ENCODE measurements around the gene GNRH2. TPM values are rescaled to one million over a fixed set of nuclear protein-coding genes. Genes with fewer than 3 reads are reported as not detected.
"Not testable (repeated sequence)": the region's sequence is repeated elsewhere in the genome, so short reads cannot be mapped to it uniquely, and the experiment has no call there.

GNRH2 gene
- total and polyA plus RNA-seq, 3 experiments from 2014 or later = 0.42 to 0.90 TPM; not detected in 1

DNA sequence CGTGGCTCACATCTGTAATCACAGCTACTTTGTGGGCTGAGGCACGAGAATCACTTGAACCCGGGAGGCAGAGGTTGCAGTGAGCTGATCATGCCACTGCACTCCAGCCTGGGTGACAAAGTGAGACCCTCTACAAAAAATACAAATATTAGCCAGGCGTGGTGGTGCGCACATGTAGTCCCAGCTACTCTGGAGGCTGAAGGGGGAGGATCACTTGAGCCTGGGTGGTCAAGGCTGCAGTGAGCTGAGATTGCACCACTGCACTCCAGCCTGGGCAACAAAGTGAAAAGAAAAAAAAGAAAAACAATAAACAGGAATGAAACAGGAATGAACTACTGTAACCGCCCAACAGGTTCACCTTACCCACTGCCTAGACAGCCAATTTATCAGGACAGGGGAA lies 20.7 kb downstream of the GNRH2 start:
- H3K9me3 Mint-ChIP-seq; DNase-seq; H3K4me3 ChIP-seq (ENCODE audit: low read length); H3K27ac ChIP-seq (ENCODE audit: low read depth, low read length); H3K9me3 ChIP-seq (ENCODE audit: low read length); H3K4me1 Mint-ChIP-seq; H3K27me3 Mint-ChIP-seq; CTCF ChIA-PET; H3K27ac Mint-ChIP-seq; H3K4me3 Mint-ChIP-seq; POLR2A ChIA-PET; H3K36me3 Mint-ChIP-seq; H3K36me3 ChIP-seq (ENCODE audit: insufficient read depth, low read length); H3K4me1 ChIP-seq (ENCODE audit: insufficient read depth, low read length); H3K27me3 ChIP-seq (ENCODE audit: insufficient read depth, low read length, poor library complexity, severe bottlenecking): not testable (repeated sequence)

- H3K9me3 Mint-ChIP-seq = no peaks in the 10 kb centered on the region
- no peaks in the 10 kb centered on the region for H3K36me3 ChIP-seq (ENCODE audit: insufficient read depth, low read length)
- no peaks in the 10 kb centered on the region for H3K27me3 ChIP-seq (ENCODE audit: insufficient read depth, low read length, poor library complexity, severe bottlenecking)
- peaks cover 0 to 4% (median 0%) of the 10 kb centered on the region in 3 donors for H3K36me3 Mint-ChIP-seq
- no peak for DNase-seq
- H3K4me3 ChIP-seq (ENCODE audit: low read length) = no peak overlapping the region
- no peaks in the 10 kb centered on the region for H3K9me3 ChIP-seq (ENCODE audit: low read length)
- peaks cover 9 to 17% (median 11%) of the 10 kb centered on the region in 3 donors for H3K4me1 Mint-ChIP-seq
- H3K27ac Mint-ChIP-seq = peak overlapping the region in 2 of 8 donors; percentile 59 to 66
- H3K27me3 Mint-ChIP-seq = no peaks in the 10 kb centered on the region
- POLR2A ChIA-PET = no interaction called here
- no peak overlapping the region for H3K4me3 Mint-ChIP-seq
- H3K27ac ChIP-seq (ENCODE audit: low read depth, low read length) = no peak overlapping the region
- H3K4me1 ChIP-seq (ENCODE audit: insufficient read depth, low read length) = peaks cover 2% of the 10 kb centered on the region
- CTCF ChIA-PET = no interaction called here
These were observed 24.0 kb downstream of the GNRH2 start for GRCh38 chr20:3067139-3068014.

DNA sequence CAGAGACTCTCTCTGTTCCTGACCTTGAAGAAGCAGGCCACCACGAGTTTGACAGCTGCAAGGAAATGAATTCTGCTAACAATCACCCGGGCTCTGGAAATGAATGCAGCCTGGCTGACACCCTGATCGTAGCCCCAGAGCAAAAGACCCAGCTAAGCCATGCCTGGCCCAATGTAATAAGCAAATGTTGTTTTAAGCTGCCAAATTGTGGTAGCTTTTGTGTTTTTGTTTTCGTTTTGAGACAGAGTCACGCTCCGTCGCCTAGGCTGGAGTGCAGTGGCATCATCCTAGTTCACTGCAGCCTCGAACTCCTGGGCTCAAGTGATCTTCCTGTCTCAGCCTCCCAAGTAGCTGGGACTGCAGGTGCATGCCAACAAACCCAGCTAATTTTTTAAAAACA lies 24.7 kb downstream of the GNRH2 start:
- Mint-ChIP-seq H3K27ac (peak overlapping the region in 1 of 8 donors; percentile 66), H3K4me3 (no peak overlapping the region), H3K9me3 (no peaks in the 10 kb centered on the region), H3K4me1 (peaks cover 11 to 20% (median 11%) of the 10 kb centered on the region in 3 donors), H3K36me3 (peaks cover 0 to 4% (median 0%) of the 10 kb centered on the region in 3 donors), H3K27me3 (no peaks in the 10 kb centered on the region)
- Histone ChIP-seq H3K36me3 (ENCODE audit: insufficient read depth, low read length) (no peaks in the 10 kb centered on the region), H3K27me3 (ENCODE audit: insufficient read depth, low read length, poor library complexity, severe bottlenecking) (no peaks in the 10 kb centered on the region), H3K4me3 (ENCODE audit: low read length) (no peak overlapping the region), H3K4me1 (ENCODE audit: insufficient read depth, low read length) (peaks cover 6% of the 10 kb centered on the region), H3K27ac (ENCODE audit: low read depth, low read length) (no peak overlapping the region), H3K9me3 (ENCODE audit: low read length) (no peaks in the 10 kb centered on the region)
- ChIA-PET POLR2A (no interaction called here), CTCF (no interaction called here)
- no peak for DNase-seq

GRCh38 chr20:3068986-3069900 lies 25.8 kb downstream of the GNRH2 start:
- H3K27ac Mint-ChIP-seq = no peak overlapping the region
- H3K9me3 Mint-ChIP-seq = no peaks in the 10 kb centered on the region
- Histone ChIP-seq H3K36me3 (ENCODE audit: insufficient read depth, low read length) (no peaks in the 10 kb centered on the region), H3K27me3 (ENCODE audit: insufficient read depth, low read length, poor library complexity, severe bottlenecking) (no peaks in the 10 kb centered on the region), H3K9me3 (ENCODE audit: low read length) (no peaks in the 10 kb centered on the region), H3K4me3 (ENCODE audit: low read length) (no peak overlapping the region), H3K4me1 (ENCODE audit: insufficient read depth, low read length) (peaks cover 6% of the 10 kb centered on the region), H3K27ac (ENCODE audit: low read depth, low read length) (no peak overlapping the region)
- H3K36me3 Mint-ChIP-seq = peaks cover 0 to 4% (median 0%) of the 10 kb centered on the region in 3 donors
- POLR2A ChIA-PET = no interaction called here
- H3K4me3 Mint-ChIP-seq = no peak overlapping the region
- DNase-seq = peak in 1 of 5 donors; percentile 59
- H3K27me3 Mint-ChIP-seq = no peaks in the 10 kb centered on the region
- CTCF ChIA-PET = interaction anchor here (0.9 to 1.6 kb wide), 7 partner anchors 15 to 179 kb away, joined by 3 to 7 read pairs (median 3); no protein-coding TSS in a partner anchor
- peaks cover 11 to 20% (median 11%) of the 10 kb centered on the region in 3 donors for H3K4me1 Mint-ChIP-seq

- H3K9me3 Mint-ChIP-seq = no peaks in the 10 kb centered on the region
- peak overlapping the region in 6 of 8 donors; percentile 1 to 92 (median 64) for H3K27ac Mint-ChIP-seq
- POLR2A ChIA-PET = no interaction called here
These were observed 27.3 kb downstream of the GNRH2 start for GRCh38 chr20:3070725-3071124.

GRCh38 chr20:3071266-3071609 lies 27.8 kb downstream of the GNRH2 start:
- Mint-ChIP-seq H3K4me3 (peak overlapping the region; percentile 63 to 89 (median 82)), H3K9me3 (no peaks in the 10 kb centered on the region), H3K36me3 (peaks cover 0 to 4% (median 0%) of the 10 kb centered on the region in 3 donors), H3K4me1 (peaks cover 11 to 17% (median 11%) of the 10 kb centered on the region in 3 donors), H3K27me3 (no peaks in the 10 kb centered on the region), H3K27ac (peak overlapping the region in 4 of 8 donors; percentile 1 to 92 (median 54))
- no peak overlapping the region for H3K27ac ChIP-seq (ENCODE audit: low read depth, low read length)
- ChIA-PET CTCF (interaction anchor here (2.5 kb wide), 1 partner anchor 18 kb away, joined by 6 read pairs; no protein-coding TSS in a partner anchor), POLR2A (no interaction called here)
- no peaks in the 10 kb centered on the region for H3K27me3 ChIP-seq (ENCODE audit: insufficient read depth, low read length, poor library complexity, severe bottlenecking)
- peak overlapping the region; percentile 41 for H3K4me3 ChIP-seq (ENCODE audit: low read length)
- H3K9me3 ChIP-seq (ENCODE audit: low read length) = no peaks in the 10 kb centered on the region
- DNase-seq = no peak
- no peaks in the 10 kb centered on the region for H3K36me3 ChIP-seq (ENCODE audit: insufficient read depth, low read length)
- peaks cover 6% of the 10 kb centered on the region for H3K4me1 ChIP-seq (ENCODE audit: insufficient read depth, low read length)

More at GRCh38 chr20:3070725-3071124, 27.3 kb downstream of the GNRH2 start:
- no peak overlapping the region for H3K4me3 ChIP-seq (ENCODE audit: low read length)
- Mint-ChIP-seq H3K36me3 (peaks cover 0 to 4% (median 0%) of the 10 kb centered on the region in 3 donors), H3K4me1 (peaks cover 11 to 17% (median 11%) of the 10 kb centered on the region in 3 donors), H3K27me3 (no peaks in the 10 kb centered on the region), H3K4me3 (peak overlapping the region; percentile 63 to 89 (median 82))
- H3K36me3 ChIP-seq (ENCODE audit: insufficient read depth, low read length) = no peaks in the 10 kb centered on the region
- no peak overlapping the region for H3K27ac ChIP-seq (ENCODE audit: low read depth, low read length)
- DNase-seq = no peak
- CTCF ChIA-PET = interaction anchor here (1.0 to 2.5 kb wide), 3 partner anchors 17 to 44 kb away, joined by 3 to 7 read pairs (median 6); no protein-coding TSS in a partner anchor
- H3K4me1 ChIP-seq (ENCODE audit: insufficient read depth, low read length) = peaks cover 6% of the 10 kb centered on the region
- H3K27me3 ChIP-seq (ENCODE audit: insufficient read depth, low read length, poor library complexity, severe bottlenecking) = no peaks in the 10 kb centered on the region
- no peaks in the 10 kb centered on the region for H3K9me3 ChIP-seq (ENCODE audit: low read length)

- H3K36me3 ChIP-seq (ENCODE audit: insufficient read depth, low read length) = no peaks in the 10 kb centered on the region
- Mint-ChIP-seq H3K27me3 (no peaks in the 10 kb centered on the region), H3K27ac (peak within 1 kb of the TSS in 7 of 8 donors; percentile 39 to 92 (median 87)), H3K36me3 (peaks cover 0 to 4% (median 0%) of the 10 kb centered on the region in 3 donors), H3K4me3 (peak within 1 kb of the TSS; percentile 77 to 89 (median 85)), H3K4me1 (peaks cover 11 to 20% (median 13%) of the 10 kb centered on the region in 3 donors), H3K9me3 (no peaks in the 10 kb centered on the region)
- peaks cover 9% of the 10 kb centered on the region for H3K4me1 ChIP-seq (ENCODE audit: insufficient read depth, low read length)
- no peaks in the 10 kb centered on the region for H3K27me3 ChIP-seq (ENCODE audit: insufficient read depth, low read length, poor library complexity, severe bottlenecking)
- ChIA-PET CTCF (interaction anchor here (1.4 to 2.5 kb wide), 2 partner anchors 18 to 20 kb away, joined by 3 to 6 read pairs; no protein-coding TSS in a partner anchor), POLR2A (no interaction called here)
- DNase-seq = peak; percentile 51 to 77 (median 62)
- H3K9me3 ChIP-seq (ENCODE audit: low read length) = no peaks in the 10 kb centered on the region
- H3K4me3 ChIP-seq (ENCODE audit: low read length) = peak within 1 kb of the TSS; percentile 41
- H3K27ac ChIP-seq (ENCODE audit: low read depth, low read length) = no peak within 1 kb of the TSS
These were observed 28.4 kb downstream of the GNRH2 start, which contains the start of gene OXT for GRCh38 chr20:3071610-3072529. OXT (plus strand) TSS chr20:3071620; CDS start chr20:3071656, 36 bp downstream.

Measured in CD8-positive, alpha-beta memory T cell (primary cell).